HG02588 (cell line): Measurements from ENCODE around the gene CCDC174.
"Not testable (repeated sequence)": the region's sequence is repeated elsewhere in the genome, so short reads cannot be mapped to it uniquely, and the experiment has no call there.

Source experiments
- ATAC-seq: cut with Tn5 transposase; IDR thresholded peaks from one replicate; pipeline ENCODE4 v1.9.1; 2021; ENCODE audit warnings: mild to moderate bottlenecking, moderate library complexity; ENCODE audit not compliant: unreplicated experiment

Gene CCDC174

DNA sequence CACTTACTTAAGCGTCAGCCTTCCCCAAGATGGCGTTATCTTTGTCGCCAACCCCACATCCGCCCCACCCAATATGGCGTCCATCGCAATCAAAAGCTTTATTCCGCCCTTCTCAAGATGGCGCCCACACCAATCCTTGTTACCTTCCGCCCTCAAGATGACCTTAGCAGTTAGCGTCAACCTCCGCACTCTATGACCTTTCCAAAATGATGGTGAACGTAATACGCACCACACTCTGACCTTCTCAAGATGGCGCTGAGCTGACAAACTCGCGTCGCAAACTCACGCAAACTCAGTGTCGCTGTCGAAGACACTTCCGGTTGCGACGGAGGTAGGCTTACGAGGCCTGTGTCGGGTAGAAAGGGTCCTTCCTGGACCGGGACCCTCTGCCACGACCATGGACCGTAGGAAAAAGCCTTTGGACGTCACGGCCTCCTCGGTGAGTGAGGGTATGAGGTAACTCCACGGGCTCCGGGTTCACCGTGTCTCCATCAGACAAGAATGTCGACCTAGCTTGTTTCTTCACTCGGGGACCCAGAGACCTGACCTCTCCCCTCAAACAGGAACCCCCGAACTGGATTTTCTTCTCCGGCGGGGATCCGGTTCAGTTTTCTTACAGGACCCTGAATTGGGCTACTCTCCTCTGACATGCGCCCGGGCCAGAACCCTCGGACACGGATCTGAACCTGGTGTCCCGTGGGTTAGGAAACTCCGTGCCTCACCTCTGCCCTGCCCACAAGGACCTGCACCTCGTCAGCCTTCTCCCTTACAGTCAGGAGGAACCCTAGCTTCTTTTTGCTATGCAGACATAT lies at the start of gene CCDC174:
Gene CCDC174 (plus strand): TSS at position 323 of the 812 bp plus-strand sequence. CDS start 75 bp downstream, at position 398.
- peak; percentile 99 for ATAC-seq

DNA sequence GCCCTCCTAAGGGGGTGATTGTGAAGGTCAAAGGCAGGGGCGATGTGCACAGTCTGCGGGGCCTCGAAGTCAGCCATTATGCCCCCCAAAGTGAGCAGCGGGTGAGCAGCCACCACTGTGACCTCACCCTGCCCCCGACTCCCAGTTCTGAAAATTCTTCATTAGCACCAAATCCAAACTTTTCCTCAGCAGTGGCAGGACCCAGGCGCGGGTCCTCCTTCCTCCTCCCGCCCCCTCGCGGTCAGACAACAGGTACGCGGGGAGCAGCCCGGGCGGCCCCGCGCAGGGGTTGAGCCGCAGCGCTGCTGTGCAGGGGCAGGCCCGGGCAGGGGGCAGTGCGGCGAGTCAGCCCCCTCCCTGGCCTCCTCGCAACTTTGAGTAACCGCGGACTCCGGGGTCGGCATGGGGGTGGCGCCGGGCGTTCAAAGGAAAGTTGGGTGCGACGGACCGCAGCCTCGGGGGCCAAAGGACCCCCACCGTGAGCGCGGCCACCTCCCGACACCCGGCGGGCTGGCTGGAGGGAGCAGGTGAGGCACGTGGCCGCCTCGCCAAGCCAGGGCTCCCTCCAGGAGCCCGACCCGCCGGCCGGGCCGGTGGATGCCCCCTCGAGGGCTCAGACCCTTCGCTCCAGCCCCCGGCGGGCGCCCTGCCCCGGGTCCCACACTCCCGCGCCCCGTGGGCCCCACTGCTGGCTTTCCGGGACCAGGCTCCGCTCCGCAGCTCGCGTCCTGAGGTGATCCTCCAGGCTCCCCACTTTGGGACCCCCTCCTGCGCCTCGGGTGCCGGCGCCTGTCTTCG lies 49.4 kb upstream of the CCDC174 start:
- no peak for ATAC-seq

DNA sequence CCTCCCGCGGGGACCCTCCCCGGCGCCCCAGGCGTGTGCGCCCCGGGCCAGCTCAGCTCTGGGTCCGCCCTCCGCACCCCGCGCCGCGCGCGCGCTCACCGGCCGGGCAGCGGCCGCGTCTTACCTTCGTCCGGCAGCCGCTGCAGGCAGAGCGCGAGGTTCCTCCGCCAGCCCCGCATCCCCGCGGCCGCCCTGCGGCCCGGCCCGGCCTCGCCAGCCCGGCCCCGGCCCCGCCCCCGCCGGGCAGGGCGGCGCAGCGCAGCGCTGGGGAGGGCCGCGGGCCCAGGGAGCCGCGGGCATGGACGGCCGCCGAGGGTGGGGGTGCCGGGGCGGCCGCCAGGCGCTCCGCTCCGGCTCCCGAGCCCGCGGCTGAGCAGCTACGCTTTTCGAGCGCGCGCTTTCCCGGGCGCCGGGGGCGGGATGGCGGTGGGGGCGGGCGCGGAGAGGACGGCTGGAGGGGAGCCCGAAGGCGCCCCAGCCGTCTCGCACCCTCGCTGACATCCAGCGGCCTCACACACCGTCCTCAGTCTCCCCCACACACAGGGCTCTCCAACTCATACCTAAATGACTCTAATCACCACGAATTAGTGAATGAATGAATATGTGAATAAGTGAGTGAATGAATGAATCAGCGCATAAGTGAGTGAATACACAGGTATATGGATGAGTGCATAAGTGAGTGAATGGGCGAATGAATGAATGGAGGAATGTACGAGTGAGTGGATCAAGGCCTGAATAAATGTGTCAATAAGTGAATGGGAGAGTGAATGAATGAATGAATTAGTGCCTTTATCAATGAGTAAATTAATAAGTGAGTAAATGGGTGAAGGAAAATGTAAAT lies 48.5 kb upstream of the CCDC174 start:
- no peak for ATAC-seq

GRCh38 chr3:14605067-14605466 lies 46.5 kb upstream of the CCDC174 start:
- ATAC-seq: no peak

- no peak for ATAC-seq
Observed at GRCh38 chr3:14605744-14606143, 45.8 kb upstream of the CCDC174 start.

DNA sequence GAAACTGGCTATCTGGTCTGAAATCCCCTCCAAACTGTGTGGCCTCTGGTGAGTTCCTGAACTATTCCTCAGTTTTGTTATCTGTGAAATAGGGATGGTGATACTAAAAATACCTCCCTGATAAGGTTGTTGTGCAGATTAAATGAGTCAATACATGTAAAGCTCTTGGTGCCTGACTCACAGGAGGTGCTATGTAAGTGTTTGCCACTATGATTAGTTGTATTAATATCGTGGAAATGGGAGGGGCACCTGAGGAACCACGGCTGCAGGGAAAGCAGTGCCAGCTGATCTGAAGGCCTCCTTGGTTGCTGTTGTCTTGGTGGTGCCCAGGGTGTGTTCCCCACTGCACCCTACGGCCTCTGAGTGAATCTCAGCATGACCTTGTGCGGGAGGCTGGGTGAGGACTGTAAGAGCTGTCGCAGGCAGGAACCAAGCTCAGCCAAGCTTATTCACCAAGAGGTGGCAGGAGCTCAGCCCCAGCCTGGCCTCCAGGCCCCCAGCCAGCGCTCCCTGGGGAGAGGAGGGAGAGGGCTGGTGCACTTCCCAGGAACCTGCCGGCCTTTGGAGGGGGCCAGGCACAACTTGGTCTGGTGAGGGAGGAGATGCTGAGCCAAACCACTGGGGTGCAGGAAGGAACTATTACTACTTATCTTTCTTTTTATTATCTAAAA lies 44.8 kb upstream of the CCDC174 start:
- no peak for ATAC-seq

DNA sequence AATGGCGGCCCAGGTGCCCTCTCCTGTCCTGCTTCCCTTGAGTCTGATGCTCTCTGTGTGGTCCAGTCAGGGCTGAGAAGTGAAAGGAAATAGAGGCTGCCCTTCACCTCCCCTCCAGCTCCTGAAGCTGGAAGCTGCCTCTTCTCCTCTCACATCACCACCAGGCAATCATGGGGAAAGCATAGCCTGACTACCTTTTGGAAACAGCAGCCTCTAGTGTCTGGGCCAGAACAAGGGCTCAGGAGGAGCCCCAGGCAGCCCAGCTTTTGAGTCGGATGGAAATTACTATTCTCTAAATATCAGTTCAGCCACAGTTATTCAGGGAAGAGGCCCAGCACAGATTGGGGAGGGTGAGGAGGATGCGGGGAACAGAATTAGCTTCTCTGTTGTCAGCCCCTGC lies 43.3 kb upstream of the CCDC174 start:
- no peak for ATAC-seq

DNA sequence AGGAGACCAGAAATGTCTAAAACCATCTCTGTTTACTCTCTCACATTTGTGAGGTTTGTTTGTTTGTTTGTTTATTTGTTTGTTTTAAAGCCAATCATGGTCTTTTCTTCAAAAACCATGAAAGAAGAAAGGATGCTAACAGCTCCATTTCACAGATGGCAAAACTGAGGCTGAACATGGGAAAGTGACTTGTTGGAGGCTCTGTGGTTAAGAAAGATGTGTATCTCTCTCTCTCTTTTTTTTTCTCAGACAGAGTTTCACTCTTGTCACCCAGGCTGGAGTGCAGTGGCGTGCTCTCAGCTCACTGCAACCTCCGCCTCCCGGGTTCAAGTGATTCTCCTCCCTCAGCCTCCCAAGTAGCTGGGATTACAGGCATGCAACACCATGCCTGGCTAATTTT lies 42.5 kb upstream of the CCDC174 start:
- not testable (repeated sequence) for ATAC-seq

DNA sequence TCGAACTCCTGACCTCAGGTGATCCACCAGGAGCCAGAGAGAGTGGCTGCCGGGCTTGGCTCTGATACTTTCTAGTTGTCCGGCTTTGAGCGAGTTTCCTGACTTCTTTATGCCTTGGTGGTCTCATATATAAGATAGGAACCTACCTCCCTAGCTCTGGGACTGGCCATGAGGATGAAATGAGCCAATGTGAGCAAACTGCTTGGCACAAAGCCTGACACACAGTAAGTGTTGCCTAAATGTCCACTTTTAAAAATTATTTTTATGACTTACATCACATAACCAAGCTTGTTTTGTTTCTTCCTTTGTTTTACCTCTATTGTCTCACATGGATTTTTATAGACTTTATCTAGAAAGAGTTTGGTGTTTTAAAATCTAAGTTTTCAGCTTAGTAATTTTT lies 42.1 kb upstream of the CCDC174 start:
- no peak for ATAC-seq

DNA sequence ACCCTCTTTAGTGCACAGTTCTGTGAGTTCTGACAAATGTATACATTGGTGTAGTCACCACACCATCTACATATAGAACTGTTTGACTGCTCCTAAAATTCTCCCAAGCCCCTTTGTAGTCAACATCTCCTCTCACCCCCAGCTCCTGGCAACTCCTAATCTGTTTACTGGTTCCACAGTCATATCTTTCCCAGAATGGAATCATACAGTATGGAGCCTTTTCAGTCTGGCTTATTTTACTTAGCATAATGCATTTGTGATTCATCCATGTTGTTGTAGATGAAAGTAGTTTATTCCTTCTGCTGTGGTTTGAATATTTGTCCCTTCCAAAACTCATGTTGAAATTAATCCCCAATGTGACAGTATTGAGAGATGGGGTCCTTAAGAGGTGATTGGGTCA lies 41.6 kb upstream of the CCDC174 start:
- no peak for ATAC-seq

DNA sequence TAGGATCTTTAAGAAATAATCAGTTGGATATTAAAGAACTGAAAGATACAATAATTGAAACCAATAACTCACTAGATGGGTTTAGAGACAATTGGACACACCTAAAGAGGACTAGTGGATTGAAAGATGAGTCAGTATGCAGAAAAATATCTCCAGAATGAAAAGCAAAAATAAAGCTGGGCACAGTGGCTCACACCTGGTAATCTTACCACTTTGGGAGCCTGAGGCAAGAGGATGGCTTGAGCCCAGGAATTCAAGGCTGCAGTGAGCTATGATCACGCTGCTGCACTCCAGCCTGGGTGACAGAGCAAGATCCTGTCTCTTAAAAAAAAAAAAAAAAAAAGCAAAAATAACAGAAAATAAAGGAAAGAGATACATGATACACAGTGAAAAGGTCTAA lies 37.4 kb upstream of the CCDC174 start:
- no peak for ATAC-seq

DNA sequence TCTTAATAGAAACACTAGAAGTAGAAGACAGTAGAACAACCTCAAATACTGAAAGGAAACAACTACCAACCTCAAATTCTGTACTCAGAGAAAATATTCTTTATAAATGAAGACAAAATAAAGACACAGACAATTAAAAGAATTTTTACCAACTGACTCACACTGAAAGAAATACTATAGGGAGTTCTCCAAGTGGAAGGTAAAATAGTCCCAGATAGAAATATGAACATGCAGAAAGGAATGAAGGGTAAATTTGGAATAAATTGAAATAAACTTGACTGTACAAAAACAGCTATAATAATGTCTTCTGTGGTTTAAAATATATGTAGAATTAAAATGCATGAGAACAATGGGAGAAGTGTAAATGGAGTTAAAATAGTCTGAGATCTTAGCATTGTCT lies 36.7 kb upstream of the CCDC174 start:
- ATAC-seq: no peak

- no peak for ATAC-seq
Observed at GRCh38 chr3:14616606-14617507, 34.7 kb upstream of the CCDC174 start.

DNA sequence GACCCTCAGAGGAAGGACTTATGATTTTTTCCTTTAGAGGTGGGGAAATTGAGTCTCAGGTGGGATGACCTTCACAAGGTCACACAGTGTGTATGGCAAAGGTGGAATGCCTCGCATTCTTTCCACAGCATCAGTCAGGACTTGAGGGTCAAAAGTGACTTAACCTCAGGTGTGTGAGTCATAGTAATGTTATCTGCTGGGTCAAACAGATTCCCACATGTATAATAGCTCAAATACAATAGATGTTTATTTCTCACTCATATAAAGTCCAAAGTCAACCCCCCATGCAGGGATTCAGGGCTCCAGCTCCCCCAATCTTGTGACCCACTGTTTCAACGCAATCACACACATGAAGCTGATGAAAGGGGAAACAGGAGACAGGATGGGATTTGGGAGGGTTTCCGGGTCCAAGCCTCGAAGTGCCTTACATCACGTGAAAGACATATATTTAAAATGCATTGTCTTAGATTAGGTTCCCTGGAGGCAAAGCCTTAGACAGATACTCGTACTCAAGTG lies 34.0 kb upstream of the CCDC174 start:
- no peak for ATAC-seq

DNA sequence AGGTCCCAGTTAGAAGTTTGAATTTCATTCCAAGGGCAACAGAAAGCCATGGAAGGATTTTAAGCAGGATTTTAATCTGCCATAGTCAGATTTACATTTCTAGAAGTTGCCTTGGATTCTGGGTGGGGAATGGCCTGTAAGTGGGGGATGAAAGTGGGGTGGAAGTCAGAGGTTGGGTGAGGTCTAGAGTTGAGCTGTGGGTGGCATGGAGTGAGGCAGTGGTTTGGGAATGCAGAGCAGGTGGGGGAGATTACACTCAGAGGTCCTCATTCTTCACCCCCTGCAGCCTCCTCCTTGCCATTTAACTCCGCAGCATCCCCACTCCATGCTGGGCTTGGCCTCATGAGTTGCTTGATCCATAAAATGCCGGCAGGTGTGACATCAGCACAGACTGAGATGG lies 32.0 kb upstream of the CCDC174 start:
- no peak for ATAC-seq

- no peak for ATAC-seq
Observed at GRCh38 chr3:14620512-14620911, 31.1 kb upstream of the CCDC174 start.

GRCh38 chr3:14621093-14621492 lies 30.5 kb upstream of the CCDC174 start:
- no peak for ATAC-seq

DNA sequence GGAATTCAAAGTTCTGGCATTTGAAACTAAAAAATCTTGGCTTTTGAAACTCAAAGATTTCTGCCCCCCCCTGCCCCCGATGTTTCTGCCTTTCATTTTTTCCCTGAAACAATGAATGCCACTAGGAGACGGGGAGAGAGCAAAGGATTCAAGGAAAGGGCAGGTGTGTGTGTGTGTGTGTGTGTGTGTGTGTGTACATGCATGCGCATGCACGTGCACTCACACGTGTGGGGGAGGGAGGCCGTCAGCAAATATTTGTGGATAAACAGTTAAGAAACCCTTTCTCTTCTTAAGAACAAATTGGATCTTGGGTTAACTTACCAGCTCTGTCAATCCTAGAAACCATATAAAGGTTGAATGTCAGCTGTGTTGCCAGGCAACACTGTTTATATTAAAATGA lies 29.2 kb upstream of the CCDC174 start:
- no peak for ATAC-seq

DNA sequence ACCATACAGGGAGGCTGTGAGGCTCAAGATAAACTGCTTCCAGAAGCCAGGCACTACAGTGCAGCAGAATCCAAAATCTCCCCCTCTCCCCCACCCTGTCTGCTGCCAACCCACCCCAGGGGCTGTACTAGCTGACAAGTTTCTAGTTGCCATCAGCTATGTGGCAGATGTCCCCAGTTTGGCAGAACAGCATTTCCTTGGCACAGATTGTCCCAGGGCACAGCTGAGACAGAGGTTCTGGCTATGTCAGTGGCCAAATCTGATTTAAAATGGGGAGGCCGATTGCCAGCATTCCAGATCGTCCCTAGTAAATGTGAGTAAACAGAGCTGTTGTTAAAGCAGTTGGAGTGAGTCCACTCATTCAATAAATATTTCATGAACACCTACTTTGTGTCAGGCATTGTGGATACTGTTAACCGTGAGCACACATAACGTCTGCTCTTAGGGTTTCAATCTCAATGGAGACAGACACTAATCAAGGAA lies 28.0 kb upstream of the CCDC174 start:
- no peak for ATAC-seq
